Activated CD8-positive, alpha-beta memory T cell treated with anti-CD3 and anti-CD28 coated beads for 48 hours (primary cell): ENCODE measurements around the gene UBR1.

ENCODE experiments used
- DNase-seq, 3 experiments: peaks; one replicate each; pipeline ENCODE4 v3.0.0-alpha.2; 2020; ENCODE audit warnings: low read depth in 2 of 3, low spot score in 2 of 3

UBR1 gene

DNA sequence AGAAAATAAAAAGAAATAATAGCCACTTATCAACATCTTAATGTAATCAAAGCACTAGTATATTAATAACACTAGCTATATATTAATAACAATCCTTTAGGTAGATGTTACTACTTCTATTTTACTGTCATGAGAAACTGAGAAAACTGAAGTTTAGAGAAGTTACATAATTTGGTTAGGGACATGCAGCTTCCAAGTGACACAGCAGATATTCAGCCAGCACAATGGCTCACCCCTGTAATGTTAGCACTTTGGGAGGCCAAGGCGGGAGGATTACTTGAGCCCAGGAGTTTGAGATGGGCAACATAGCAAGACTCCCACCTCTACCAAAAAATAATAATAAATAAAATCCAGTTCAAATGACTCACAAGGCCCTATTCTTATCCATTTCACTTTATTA, 1.9 kb upstream of the UBR1 start:
- DNase-seq = no peak

- DNase-seq = no peak
Observed at GRCh38 chr15:43106486-43106829, 620 bp upstream of the UBR1 start.

DNA sequence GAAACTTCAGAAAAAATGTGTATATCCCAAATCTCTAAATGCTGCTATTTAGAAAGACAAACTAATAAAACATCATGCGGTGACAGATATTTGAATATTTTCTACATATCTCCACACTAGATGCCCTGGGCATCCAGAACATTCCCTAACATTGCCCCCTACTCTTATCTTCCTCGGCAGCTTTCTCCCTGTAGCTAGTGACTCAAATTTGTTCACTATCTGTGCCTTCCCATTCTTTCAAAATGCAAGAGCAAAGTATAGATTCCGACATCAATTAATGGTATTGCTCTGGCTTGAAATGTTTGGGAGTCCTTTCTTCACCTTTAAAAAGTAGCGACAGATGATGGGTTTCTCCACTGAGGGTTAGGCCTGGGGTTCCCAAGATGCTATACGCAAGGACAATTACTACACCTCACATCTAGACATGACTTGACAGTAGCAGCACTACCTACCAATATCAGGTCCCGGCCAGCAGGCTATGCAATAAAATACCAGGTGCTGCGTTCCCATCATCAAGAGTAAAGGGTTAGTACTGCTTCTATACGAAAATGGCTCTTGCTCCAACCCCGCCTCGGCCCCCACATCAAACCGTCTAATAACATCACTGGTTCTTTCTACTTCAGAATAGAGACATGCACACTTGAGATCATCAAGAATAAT, 631 bp downstream of the UBR1 start:
- DNase-seq = no peak

GRCh38 chr15:43104426-43104825, 1.4 kb downstream of the UBR1 start:
- no peak for DNase-seq

DNA sequence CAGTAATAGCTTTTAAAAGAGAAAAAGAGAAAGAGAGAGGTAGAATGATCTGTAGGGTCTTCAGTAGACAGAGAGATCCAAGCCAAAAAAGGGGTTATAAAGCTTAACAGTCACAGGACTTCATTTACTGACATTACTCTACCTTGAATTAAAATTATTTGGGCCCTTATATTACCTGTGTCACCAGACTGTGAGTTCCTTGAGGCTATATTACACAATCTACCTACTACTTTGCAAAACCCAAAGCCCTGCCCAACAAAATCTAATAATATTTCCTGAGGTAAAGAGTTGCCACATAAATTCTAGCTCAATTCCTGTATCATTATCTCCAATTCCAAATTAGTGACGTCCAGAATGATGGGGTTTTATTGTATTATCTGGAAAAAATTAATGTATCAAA, 1.9 kb downstream of the UBR1 start:
- no peak for DNase-seq

DNA sequence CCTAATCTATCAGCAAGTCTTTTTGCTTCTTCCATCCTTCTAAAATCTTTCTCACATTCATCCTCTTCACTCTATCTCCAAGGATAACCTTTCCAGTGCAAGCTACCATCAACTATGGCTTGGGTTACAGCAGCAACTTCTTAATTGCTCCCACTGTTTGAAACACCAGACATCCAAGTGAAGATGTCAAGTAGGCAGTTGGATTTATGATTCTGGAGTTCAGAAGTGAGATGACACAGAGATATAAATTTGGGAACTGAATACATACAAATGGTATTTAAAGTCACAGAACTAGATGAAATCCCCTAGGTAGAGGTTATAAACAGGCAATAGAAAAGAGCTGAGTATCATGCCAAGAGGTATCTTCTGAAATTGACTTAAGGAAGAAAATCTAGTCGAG, 3.7 kb downstream of the UBR1 start:
- no peak for DNase-seq

GRCh38 chr15:43100971-43101370, 4.9 kb downstream of the UBR1 start:
- no peak for DNase-seq

- no peak for DNase-seq
Observed at GRCh38 chr15:43099105-43099845, 6.6 kb downstream of the UBR1 start.

- DNase-seq = no peak
Observed at GRCh38 chr15:43096411-43096810, 9.4 kb downstream of the UBR1 start.

DNA sequence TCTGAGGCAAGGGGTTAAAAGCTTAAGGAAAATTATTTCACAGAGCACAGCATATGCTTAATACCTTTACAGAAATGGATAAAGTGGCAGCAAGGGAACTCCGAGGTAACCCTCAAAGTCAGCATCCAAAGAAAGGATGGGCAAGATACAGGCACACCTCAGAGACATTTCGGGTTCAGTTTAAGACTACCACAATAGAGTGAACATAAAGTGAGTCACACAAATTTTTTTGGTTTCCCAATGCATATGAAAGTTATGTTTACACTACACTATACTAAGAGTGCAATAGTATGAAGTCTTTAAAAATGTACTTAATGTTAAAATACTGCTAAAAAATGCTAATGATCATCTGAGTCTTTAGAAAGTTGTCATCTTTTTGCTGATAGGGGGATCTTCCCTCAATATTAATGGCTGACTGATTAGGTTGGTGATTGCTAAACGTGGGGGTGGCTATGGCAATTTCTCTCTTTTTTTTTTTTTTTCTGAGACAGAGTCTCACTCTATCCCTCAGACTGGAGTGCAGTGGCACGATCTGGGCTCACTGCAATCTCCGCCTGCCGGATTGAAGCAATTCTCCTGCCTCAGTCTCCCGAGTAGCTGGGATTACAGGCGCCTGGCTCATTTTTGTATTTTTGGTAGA, 10.0 kb downstream of the UBR1 start:
- no peak for DNase-seq

DNA sequence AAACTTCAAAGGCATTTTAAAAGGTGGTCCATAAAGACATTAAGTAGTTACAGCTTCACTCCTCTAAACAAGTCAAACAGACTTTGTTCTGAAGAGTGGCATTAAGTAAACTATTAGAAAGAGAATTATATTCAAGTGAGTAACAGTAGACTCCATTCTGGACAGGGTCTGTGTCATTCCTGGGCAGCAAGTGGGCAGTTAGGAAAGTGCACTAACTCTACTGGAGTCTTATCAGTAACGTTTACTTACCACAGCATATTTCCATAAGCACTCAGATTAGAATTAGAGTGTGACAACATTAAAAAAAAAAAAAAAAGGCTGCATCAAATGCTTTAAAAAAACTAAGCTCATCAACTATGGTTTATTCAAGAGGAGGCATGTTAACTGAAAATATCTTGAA, 10.6 kb downstream of the UBR1 start:
- no peak for DNase-seq

DNA sequence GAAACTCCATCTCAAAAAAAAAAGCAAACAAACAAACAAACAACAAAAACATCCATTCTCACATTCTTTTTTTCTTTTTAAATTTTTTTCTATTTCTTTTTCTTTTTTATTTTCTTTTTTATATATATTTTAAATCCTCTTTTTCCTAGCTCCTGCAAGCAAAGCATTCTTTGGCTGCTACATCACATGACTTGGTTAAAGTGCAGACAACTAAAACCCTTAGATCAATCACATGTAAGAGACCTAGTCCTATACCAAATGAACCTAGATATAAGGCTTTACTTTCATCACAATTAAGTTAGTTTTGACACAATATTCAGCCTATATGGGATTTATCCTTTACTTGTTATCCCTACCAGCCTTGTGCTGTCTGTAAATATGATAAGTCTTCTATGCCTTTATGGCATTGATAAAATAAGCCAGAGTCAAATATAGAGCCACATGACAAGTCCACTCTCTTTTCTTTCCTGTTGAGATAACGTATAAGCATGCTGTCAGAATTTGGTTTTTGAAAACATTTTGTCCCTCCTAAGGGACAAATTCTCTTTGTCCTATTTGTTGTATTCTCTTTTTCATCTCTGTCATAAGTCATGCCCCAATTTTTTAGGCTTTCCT, 11.3 kb downstream of the UBR1 start:
- no peak for DNase-seq

DNA sequence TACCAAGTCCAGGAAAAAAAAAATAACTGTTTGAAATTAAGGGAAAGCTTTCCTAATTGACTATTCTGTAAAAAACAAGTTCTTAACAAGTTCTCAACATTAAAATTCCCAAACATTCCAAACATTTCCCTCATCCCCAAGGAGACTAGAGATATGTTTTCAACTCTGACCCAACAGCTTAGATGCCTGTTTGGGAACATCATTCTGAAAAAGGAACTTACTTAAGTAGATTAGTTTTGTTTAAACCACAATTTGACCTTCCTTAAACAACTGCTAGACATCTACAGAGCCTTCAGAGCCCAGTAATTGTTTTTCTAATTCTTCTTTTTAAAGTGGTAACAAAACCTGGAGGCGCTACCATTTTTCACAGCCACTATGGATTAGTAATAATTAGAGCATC, 12.8 kb downstream of the UBR1 start:
- DNase-seq = no peak

GRCh38 chr15:43091859-43092258, 14.0 kb downstream of the UBR1 start:
- no peak for DNase-seq

- no peak for DNase-seq
Observed at GRCh38 chr15:43086551-43086950, 19.3 kb downstream of the UBR1 start.

- DNase-seq = no peak
Observed at GRCh38 chr15:43085921-43086320, 19.9 kb downstream of the UBR1 start.

GRCh38 chr15:43082509-43082908, 23.3 kb downstream of the UBR1 start:
- DNase-seq = no peak

DNA sequence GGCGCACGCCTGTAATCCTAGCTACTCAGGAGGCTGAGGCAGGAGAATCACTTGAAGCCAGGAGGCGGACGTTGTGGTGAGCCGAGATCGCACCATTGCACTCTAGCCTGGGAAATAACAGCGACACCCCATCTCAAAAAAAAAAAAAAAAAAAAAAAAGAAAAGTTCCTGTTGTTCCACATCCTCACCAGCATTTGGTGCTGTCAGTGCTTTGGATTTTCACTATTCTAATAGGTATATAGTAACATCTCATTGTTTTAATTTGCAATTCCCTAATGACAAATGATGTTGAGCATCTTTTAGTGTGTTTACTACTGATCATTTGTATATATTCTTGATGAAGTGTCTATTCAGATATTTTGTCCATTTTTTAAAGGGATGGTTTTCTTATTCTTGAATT, 24.6 kb downstream of the UBR1 start:
- DNase-seq = no peak

- no peak for DNase-seq
Observed at GRCh38 chr15:43071451-43071850, 34.4 kb downstream of the UBR1 start.

- no peak for DNase-seq
Observed at GRCh38 chr15:43070893-43071292, 34.9 kb downstream of the UBR1 start.

DNA sequence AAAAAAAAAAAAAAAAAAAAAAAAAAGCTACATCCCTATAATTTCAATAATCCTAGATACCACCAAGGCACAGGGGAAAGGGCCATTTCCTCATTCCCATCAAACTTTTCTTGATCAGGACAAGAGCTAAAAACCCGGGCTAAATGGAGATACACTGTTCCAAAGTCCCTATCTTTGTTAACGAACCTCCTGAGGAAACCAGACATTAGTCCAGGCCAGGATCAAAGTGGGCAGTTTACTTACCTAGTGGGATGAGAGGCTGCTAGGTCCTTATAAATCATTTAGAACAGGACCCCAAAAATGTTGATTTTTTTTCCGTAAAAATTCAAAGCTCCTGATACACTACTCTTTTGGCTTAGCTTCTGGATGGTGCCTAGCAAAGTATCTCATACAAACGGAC, 35.6 kb downstream of the UBR1 start:
- DNase-seq = no peak
